ENCODE measurements around the gene GPR183.

DNA sequence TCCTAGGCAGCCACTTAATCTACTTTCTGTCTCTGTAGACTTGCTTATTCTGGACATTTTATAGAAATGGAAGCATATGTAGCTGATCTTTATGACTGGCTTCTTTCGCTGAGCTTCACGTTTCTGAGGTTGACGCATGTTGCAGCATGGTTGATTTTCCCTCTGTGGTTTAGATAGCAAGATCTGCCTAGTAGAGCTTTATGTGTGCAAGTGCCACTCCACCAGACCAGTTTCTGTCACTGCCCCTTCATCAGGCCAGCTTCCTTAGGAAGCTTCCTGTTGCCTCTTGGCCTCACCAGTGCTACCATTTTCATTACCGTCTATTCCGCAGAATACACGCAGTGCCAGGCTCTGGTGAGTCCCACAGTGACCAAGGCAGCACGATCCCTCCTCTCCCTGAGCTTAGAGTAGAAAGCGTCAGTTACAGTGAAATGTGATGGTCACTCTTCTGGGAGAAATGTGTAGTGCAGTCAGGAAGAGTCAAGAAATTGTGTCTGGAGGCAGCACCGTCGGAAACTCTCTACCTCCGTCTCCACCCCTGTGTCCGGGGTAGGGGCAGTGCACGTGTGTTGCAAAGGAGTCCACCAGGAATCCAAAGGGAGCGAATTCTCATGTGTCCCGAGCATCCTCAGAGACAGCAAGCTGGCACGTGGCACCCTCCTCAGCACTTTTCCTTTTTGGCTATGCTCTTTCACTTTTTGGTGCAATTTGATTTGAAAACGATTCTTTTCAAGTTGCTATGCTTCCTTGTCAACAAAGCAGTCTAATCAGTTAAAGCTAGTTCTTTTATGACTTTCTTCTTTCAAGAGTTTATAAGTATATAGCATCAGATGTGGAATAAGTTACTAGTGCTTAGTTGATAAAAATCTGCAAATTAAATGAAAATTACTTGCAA, 45.4 kb upstream of the GPR183 start:
- TF ChIP-seq, protein P1, sequence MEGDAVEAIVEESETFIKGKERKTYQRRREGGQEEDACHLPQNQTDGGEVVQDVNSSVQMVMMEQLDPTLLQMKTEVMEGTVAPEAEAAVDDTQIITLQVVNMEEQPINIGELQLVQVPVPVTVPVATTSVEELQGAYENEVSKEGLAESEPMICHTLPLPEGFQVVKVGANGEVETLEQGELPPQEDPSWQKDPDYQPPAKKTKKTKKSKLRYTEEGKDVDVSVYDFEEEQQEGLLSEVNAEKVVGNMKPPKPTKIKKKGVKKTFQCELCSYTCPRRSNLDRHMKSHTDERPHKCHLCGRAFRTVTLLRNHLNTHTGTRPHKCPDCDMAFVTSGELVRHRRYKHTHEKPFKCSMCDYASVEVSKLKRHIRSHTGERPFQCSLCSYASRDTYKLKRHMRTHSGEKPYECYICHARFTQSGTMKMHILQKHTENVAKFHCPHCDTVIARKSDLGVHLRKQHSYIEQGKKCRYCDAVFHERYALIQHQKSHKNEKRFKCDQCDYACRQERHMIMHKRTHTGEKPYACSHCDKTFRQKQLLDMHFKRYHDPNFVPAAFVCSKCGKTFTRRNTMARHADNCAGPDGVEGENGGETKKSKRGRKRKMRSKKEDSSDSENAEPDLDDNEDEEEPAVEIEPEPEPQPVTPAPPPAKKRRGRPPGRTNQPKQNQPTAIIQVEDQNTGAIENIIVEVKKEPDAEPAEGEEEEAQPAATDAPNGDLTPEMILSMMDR (IDR thresholded peaks at IDR 0.05): no peak
- TF ChIP-seq REST (IDR thresholded peaks at IDR 0.05; ENCODE audit: insufficient read depth in 1 of 2, low read depth in 2 of 2, low read length in 1 of 2): no peak
- no peak for TF ChIP-seq SIN3A (IDR thresholded peaks at IDR 0.05; ENCODE audit: borderline replicate concordance, insufficient read depth, low read depth, low read length)

All from Panc1 (cell line).